ENCODE results near the gene GADL1.

Gene GADL1

GRCh38 chr3:30692498-30693130, 201.8 kb downstream of the GADL1 start:
- DNase-seq = no peak
- no peak for TF ChIP-seq GATA1 (IDR thresholded peaks at IDR 0.05; ENCODE audit: low read depth, low read length)
- no peak for TF ChIP-seq POLR2A (IDR thresholded peaks at IDR 0.05; ENCODE audit: low read length)

GRCh38 chr3:30691944-30692343, 202.5 kb downstream of the GADL1 start:
- TF ChIP-seq GATA1 (IDR thresholded peaks at IDR 0.05; ENCODE audit: low read depth, low read length) = no peak
- TF ChIP-seq POLR2A (IDR thresholded peaks at IDR 0.05; ENCODE audit: low read length) = no peak
- DNase-seq = no peak

- DNase-seq = no peak
- TF ChIP-seq GATA1 (IDR thresholded peaks at IDR 0.05; ENCODE audit: low read depth, low read length) (no peak), POLR2A (IDR thresholded peaks at IDR 0.05; ENCODE audit: low read length) (no peak)
Observed at GRCh38 chr3:30691249-30691880, 203.1 kb downstream of the GADL1 start.

- DNase-seq = no peak
- TF ChIP-seq POLR2A (IDR thresholded peaks at IDR 0.05; ENCODE audit: low read length) (no peak), GATA1 (IDR thresholded peaks at IDR 0.05; ENCODE audit: low read depth, low read length) (no peak)
Observed at GRCh38 chr3:30690199-30690598, 204.3 kb downstream of the GADL1 start.

GRCh38 chr3:30688776-30689641, 205.5 kb downstream of the GADL1 start:
- DNase-seq = no peak
- TF ChIP-seq GATA1 (IDR thresholded peaks at IDR 0.05; ENCODE audit: low read depth, low read length) (no peak), POLR2A (IDR thresholded peaks at IDR 0.05; ENCODE audit: low read length) (no peak)

DNA sequence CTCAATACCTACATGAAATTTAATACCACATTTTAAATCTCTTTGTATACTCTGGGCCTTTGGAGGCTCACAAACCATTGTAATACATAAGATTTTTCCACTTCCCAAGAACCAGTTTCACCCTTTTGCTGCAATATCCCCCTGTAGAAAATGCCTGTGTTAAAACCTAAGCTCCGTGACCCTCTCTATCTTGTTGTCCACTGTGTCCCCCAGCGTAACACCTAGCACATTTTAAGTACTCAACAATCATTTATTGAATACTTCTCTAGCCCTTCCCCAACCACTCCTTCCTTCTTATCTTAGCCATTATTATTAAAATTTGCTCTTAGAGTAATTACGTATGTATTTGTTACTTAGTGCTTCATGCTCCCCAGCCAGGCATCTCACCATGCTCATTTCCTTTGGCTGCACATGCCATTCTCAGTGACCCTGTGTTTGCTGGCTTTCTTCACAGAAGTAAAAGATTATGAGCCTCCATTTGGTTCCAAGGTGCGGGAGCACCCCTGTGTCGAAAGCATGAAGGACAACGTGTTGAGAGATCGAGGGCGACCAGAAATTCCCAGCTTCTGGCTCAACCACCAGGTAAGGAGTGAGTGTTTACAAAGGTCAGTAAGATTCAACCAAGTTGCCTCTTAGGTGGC, 206.4 kb downstream of the GADL1 start:
- DNase-seq = no peak
- no peak for TF ChIP-seq POLR2A (IDR thresholded peaks at IDR 0.05; ENCODE audit: low read length)
- TF ChIP-seq GATA1 (IDR thresholded peaks at IDR 0.05; ENCODE audit: low read depth, low read length) = no peak

DNA sequence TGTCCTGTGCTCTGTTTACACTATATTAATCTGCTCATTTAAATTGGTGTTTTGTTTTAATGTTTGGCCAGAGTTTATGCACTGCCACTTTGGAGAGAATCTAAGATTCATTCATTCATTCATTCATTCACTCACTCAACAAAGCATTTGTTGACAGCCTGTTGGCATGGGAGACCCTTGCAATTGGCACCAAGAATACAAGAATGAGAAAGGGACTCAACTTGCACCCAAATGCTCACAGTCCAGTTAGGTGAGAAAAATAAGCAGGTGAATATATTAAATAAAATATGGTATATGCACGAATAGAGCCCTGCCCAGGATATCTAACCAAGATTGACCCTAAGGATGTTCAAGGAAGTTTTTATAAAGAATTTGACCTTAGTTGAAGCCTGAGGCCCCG, 207.7 kb downstream of the GADL1 start:
- DNase-seq = no peak

DNA sequence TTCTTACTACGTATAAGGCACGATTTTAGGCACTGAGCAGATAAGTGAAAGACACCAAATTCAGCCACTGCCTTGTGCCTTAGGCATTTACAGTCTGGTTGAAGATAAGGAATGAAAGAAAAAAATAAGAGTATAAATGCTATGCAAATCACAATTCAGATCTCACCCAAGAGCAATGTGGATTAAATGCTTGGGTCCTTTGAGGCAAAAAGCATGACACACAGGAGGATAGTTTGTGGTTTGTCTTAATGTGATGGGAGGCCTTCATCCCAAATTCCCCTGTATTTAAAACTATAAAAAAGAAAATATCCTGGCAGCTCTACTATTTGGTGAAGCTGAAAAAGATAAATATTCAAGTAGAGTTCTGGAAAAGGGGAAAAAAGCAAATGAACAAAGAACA, 208.3 kb downstream of the GADL1 start:
- TF ChIP-seq POLR2A (IDR thresholded peaks at IDR 0.05; ENCODE audit: low read length) (no peak), GATA1 (IDR thresholded peaks at IDR 0.05; ENCODE audit: low read depth, low read length) (no peak)
- DNase-seq = no peak

More for the DNA sequence above, 207.7 kb downstream of the GADL1 start:
- TF ChIP-seq POLR2A (IDR thresholded peaks at IDR 0.05; ENCODE audit: low read length) (no peak), GATA1 (IDR thresholded peaks at IDR 0.05; ENCODE audit: low read depth, low read length) (no peak)

DNA sequence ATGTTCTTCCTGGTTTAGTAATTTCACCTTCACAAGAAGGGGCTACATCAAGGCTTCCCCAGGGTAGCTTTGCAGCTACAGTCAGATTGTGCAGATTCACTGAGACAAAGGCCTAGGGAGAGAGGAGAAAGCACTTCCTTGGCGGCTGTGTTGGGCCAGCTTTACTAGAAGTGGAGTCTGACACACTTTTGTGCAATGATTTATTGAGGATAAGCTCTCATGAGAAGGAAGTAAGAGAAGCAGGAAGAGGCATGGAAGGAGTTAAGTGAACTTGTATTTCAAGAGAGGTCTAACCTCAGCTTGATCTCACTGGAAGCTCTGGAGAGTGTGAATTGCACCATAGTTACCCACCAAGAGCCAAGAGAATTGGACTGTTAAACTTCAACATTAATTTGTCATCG, 209.2 kb downstream of the GADL1 start:
- DNase-seq = no peak
- TF ChIP-seq GATA1 (IDR thresholded peaks at IDR 0.05; ENCODE audit: low read depth, low read length) (no peak), POLR2A (IDR thresholded peaks at IDR 0.05; ENCODE audit: low read length) (no peak)

GRCh38 chr3:30684356-30684755, 210.1 kb downstream of the GADL1 start:
- TF ChIP-seq GATA1 (IDR thresholded peaks at IDR 0.05; ENCODE audit: low read depth, low read length) (no peak), POLR2A (IDR thresholded peaks at IDR 0.05; ENCODE audit: low read length) (no peak)
- DNase-seq = no peak

GRCh38 chr3:30683769-30684168, 210.7 kb downstream of the GADL1 start:
- no peak for TF ChIP-seq POLR2A (IDR thresholded peaks at IDR 0.05; ENCODE audit: low read length)
- no peak for TF ChIP-seq GATA1 (IDR thresholded peaks at IDR 0.05; ENCODE audit: low read depth, low read length)
- DNase-seq = no peak

DNA sequence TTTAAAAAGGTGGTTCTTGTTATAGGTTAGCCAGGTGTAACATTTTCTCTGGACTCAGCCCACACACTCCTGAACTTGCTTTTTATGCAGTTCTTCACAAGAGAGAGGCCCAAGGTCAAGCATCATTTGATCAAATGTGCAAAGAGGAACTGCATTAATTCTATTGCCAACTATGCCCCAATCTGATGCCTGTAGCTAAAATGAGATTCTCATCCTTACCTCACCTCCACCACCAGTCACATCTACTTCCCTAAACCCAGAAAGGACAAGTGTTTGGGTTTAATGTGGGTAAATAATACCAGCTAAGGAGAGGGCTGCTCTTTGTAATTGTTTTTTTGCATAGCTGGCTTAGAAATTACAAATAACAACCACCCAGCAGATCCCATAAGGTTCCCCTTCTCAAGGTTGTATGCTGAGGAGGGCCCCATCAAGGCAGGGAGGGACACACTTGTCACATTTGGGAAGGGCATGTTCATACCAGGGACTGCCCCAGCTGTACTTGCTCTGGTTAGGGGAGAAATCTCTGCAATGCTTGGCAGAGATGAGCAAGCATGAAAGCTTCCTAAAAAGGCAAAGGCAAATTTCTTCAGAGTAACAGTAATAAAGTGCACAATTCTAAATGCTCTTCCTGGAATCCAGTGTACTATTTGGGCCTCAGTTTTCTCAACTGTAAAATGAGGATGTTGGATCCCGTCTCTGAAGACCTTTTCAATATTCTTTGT, 211.9 kb downstream of the GADL1 start:
- TF ChIP-seq GATA1 (IDR thresholded peaks at IDR 0.05; ENCODE audit: low read depth, low read length) (no peak), POLR2A (IDR thresholded peaks at IDR 0.05; ENCODE audit: low read length) (no peak)
- DNase-seq = no peak

DNA sequence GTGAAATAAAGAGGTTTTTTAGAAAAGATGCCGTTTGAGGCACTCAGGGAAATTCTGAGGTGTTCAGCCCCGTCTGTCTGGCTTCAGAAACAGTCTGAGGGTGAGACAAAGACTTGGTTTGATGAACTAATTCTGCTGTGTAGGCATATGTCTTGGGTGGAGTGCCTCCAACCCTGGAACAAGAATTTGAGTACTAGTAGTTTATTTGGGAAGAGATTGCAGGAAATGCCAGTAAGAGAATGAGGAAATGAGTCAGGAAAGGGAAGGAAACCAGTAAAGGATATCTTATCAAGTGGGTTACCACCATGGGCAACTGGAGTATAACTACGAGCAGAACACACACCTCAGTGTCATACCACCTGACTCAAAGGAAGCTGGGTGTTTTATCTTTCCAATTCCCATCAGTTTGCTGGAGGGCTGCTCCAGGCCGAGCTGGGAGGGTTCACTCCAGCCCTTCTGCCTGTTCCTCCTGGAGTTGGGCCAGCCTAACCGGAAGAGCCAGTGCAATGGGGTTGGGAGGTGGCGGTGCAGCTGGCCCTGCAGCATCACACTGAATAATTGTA, 212.7 kb downstream of the GADL1 start:
- no peak for DNase-seq
- TF ChIP-seq POLR2A (IDR thresholded peaks at IDR 0.05; ENCODE audit: low read length) (no peak), GATA1 (IDR thresholded peaks at IDR 0.05; ENCODE audit: low read depth, low read length) (no peak)
